GM12878 (cell line): ENCODE results near the gene THAP4. TPM values are rescaled to one million over a fixed set of nuclear protein-coding genes. Genes with fewer than 3 reads are reported as not detected.

Experiments
- ATAC-seq: fragments of 200-7000 bp; cut with Tn5 transposase; 3 replicates; pipeline ENCODE4 v1.9.1; 2020; ENCODE audit warnings: mild to moderate bottlenecking, moderate library complexity
- BruUV-seq: library from RNA; stranded (reverse); fragments of 400-500 nt; replicated peaks from 2 replicates; lab custom pipeline; 2021; lab: Mats Ljungman, UMichigan
- CTCF ChIA-PET: fragments of 300-600 bp; sonication (Branson Sonifier 250); formaldehyde crosslinking; extraction: SDS; loops from one replicate; lab custom pipeline; 2021; ENCODE audit warnings: inconsistent platforms; lab: Yijun Ruan, JAX
- POLR2A ChIA-PET: fragments of 350-600 bp; formaldehyde crosslinking; extraction: SDS; loops from one replicate; lab custom pipeline; 2021; ENCODE audit warnings: inconsistent platforms; lab: Charles Lee
- RAD21 ChIA-PET: fragments of 300-600 bp; sonication (Branson Sonifier 250); formaldehyde crosslinking; loops from one replicate; lab custom pipeline; 2023; ENCODE audit warnings: antibody characterized with exemption; ENCODE audit not compliant: unreplicated experiment; lab: Charles Lee
- SMC1A ChIA-PET: fragments of 300-600 bp; sonication (Branson Sonifier 250); formaldehyde crosslinking; loops from one replicate; lab custom pipeline; 2023; ENCODE audit not compliant: unreplicated experiment, uncharacterized antibody; lab: Charles Lee
- DNase-seq: peaks from one replicate; pipeline ENCODE4 v3.0.0-alpha.2; 2011; ENCODE audit warnings: low read depth, low spot score
- FAIRE-seq: peaks from 3 replicates; lab custom pipeline; 2011; peaks lifted over from hg19 to GRCh38; lab: Jason Lieb, UNC
- H2AFZ ChIP-seq: 2 replicates; pipeline ENCODE4 v1.6.0; 2011; ENCODE audit warnings: low read depth, low read length, control low read depth; ENCODE audit not compliant: control insufficient read depth
- H3K27ac ChIP-seq: 2 replicates; pipeline ENCODE4 v1.5.1; 2011; ENCODE audit warnings: control low read depth; ENCODE audit not compliant: control insufficient read depth, insufficient read depth
- H3K27me3 ChIP-seq, 2 experiments: replicated peaks in 1 of 2; 2 replicates each; pipeline versions ENCODE4 v1.6.0 to v1.6.1; 2011; ENCODE audit warnings: low read length in 1 of 2; ENCODE audit not compliant: control insufficient read depth in 2 of 2, insufficient read depth in 2 of 2
- H3K36me3 ChIP-seq, 2 experiments: 2 replicates each; pipeline ENCODE4 v1.5.1; 2011; ENCODE audit warnings: low read length in 1 of 2; ENCODE audit not compliant: control insufficient read depth in 2 of 2, insufficient read depth in 2 of 2
- H3K4me1 ChIP-seq: 2 replicates; pipeline ENCODE4 v1.6.1; 2011; ENCODE audit warnings: mild to moderate bottlenecking, low read length, moderate library complexity, mixed read lengths; ENCODE audit not compliant: control insufficient read depth, insufficient read depth
- H3K4me2 ChIP-seq: 2 replicates; pipeline ENCODE4 v1.6.0; 2011; ENCODE audit warnings: control low read depth; ENCODE audit not compliant: control insufficient read depth, insufficient read depth
- H3K4me3 ChIP-seq: fragments of 200-600 bp; sonication (generic); 2 replicates; pipeline ENCODE4 v1.5.1; 2016
- H3K79me2 ChIP-seq: 2 replicates; pipeline ENCODE4 v1.6.0; 2011; ENCODE audit warnings: low read length; ENCODE audit not compliant: control insufficient read depth, insufficient read depth
- H3K9ac ChIP-seq: 2 replicates; pipeline ENCODE4 v1.8.0; 2011; ENCODE audit warnings: low read length, control low read depth, mixed read lengths; ENCODE audit not compliant: control insufficient read depth, insufficient read depth
- H3K9me3 ChIP-seq: replicated peaks from 3 replicates; pipeline ENCODE4 v1.5.1; 2011; ENCODE audit warnings: mild to moderate bottlenecking, low read length; ENCODE audit not compliant: control insufficient read depth, insufficient read depth
- H4K20me1 ChIP-seq: 2 replicates; pipeline ENCODE4 v1.6.0; 2011; ENCODE audit not compliant: control insufficient read depth, insufficient read depth
- BMI1 ChIP-seq: fragments of 450-650 bp; IDR thresholded peaks from 2 replicates; pipeline ENCODE4 v1.6.1; 2016; ENCODE audit warnings: mild to moderate bottlenecking, moderate library complexity, borderline replicate concordance
- ESRRA ChIP-seq: IDR thresholded peaks from 2 replicates; pipeline ENCODE4 v1.6.1; 2012; ENCODE audit warnings: mild to moderate bottlenecking, low read length, improper control_type of control experiment
- FOXK2 ChIP-seq: fragments of 450-650 bp; IDR thresholded peaks from 2 replicates; pipeline ENCODE4 v1.6.1; 2017; ENCODE audit warnings: mild to moderate bottlenecking, moderate library complexity
- HCFC1 ChIP-seq: fragments of 150-350 bp; IDR thresholded peaks from 2 replicates; pipeline ENCODE4 v1.6.1; 2014; ENCODE audit warnings: low read length
- HDAC6 ChIP-seq: fragments of 200-600 bp; sonication (generic); IDR thresholded peaks from one replicate; pipeline ENCODE4 v1.8.0; 2017; ENCODE audit warnings: antibody characterized with exemption; ENCODE audit not compliant: unreplicated experiment
- JUNB ChIP-seq: IDR thresholded peaks from 2 replicates; pipeline ENCODE4 v1.6.1; 2016; ENCODE audit warnings: antibody characterized with exemption, mild to moderate bottlenecking
- MTA2 ChIP-seq: fragments of 450-650 bp; IDR thresholded peaks from 2 replicates; pipeline ENCODE4 v1.6.1; 2016; ENCODE audit warnings: low read depth, mild to moderate bottlenecking, moderate library complexity
- RAD21 ChIP-seq: IDR thresholded peaks from 2 replicates; pipeline ENCODE4 v1.6.1; 2011; ENCODE audit warnings: mild to moderate bottlenecking, low read depth, low read length, moderate library complexity; ENCODE audit not compliant: insufficient read depth
- RAD51 ChIP-seq: fragments of 450-650 bp; IDR thresholded peaks from 2 replicates; pipeline ENCODE4 v1.6.1; 2016; ENCODE audit warnings: moderate library complexity, mild to moderate bottlenecking, inconsistent platforms
- SIX5 ChIP-seq: IDR thresholded peaks from 2 replicates; pipeline ENCODE4 v1.6.1; 2011; ENCODE audit warnings: mild to moderate bottlenecking, low read depth, low read length, moderate library complexity; ENCODE audit not compliant: severe bottlenecking
- STAT3 ChIP-seq: IDR thresholded peaks from 2 replicates; pipeline ENCODE4 v1.6.1; 2011; ENCODE audit warnings: low read depth, low read length, improper control_type of control experiment
- ZNF207 ChIP-seq: fragments of 450-650 bp; IDR thresholded peaks from 2 replicates; pipeline ENCODE4 v1.6.1; 2014; ENCODE audit warnings: antibody characterized with exemption, mild to moderate bottlenecking, borderline replicate concordance
- ZSCAN29 ChIP-seq: fragments of 450-650 bp; IDR thresholded peaks from 2 replicates; pipeline ENCODE4 v1.6.1; 2017; ENCODE audit warnings: mild to moderate bottlenecking, moderate library complexity
- WGBS: methylation state at CpG from one replicate; pipeline ENCODE4 v1.1.6; 2016; ENCODE audit warnings: low lambda C conversion rate; ENCODE audit not compliant: insufficient replicate concordance, insufficient coverage; ENCODE audit errors: missing lambda C conversion rate; 5-methylcytosine and 5-hydroxymethylcytosine counted together
- in situ Hi-C: fragments of 300-500 bp; cut with MboI; formaldehyde crosslinking; loops from 9 replicates; pipeline ENCODE4 v1.14.3; 2018; ENCODE audit warnings: mixed read lengths
- intact Hi-C: fragments of 100-400 bp; cut with micrococcal nuclease; formaldehyde crosslinking; loops from one replicate; pipeline ENCODE4 v1.14.2; 2022; ENCODE audit not compliant: unreplicated experiment
- polyA plus RNA-seq, 11 experiments: library from polyadenylated mRNA; depleted of rRNA in 4 of 11; unstranded in 6 of 11; stranded (reverse) in 5 of 11; fragments of >200 nt; fragmentation: Nextera tagmentation in 4 of 11; fragmentation: Illumina TruSeq in 1 of 11; extraction: Ambion mirVana in 4 of 11; extraction: Trizol in 1 of 11; gene quantifications; 1 replicate in 1 of 11; 2 replicates in 10 of 11; pipeline versions ENCODE4 v1.2.1 to v1.2.3, GENCODE V29; 2011 to 2016; ENCODE audit warnings: inconsistent platforms in 2 of 11, missing spikeins in 2 of 11, low read depth in 1 of 11
- total RNA-seq, 4 experiments: library from RNA; depleted of rRNA in 3 of 4; stranded (reverse); fragments of >200 nt in 3 of 4; fragmentation: Illumina TruSeq in 1 of 4; extraction: Trizol in 1 of 4; gene quantifications; 2 replicates each; pipeline versions ENCODE4 v1.2.1 to v1.2.3, GENCODE V29; 2013 to 2021

The THAP4 gene
- total and polyA plus RNA-seq, 10 of the 15 experiments (the other 5 are each of a cell fraction or from before 2014, with no cell fraction given): 12.9 to 67.7 (median 44.5) TPM

- SMC1A ChIA-PET: no interaction called here
- no TSS peak for BruUV-seq
- no peak overlapping the region for H3K9ac ChIP-seq
- H3K4me3 ChIP-seq: no peak overlapping the region
- intact Hi-C loops (no loop called here), in situ Hi-C loops (no loop called here)
- FAIRE-seq: no peak
- CTCF ChIA-PET: interaction anchor here (0.8 kb wide), 1 partner anchor 234 kb away, joined by 3 read pairs; no protein-coding TSS in a partner anchor
- TF ChIP-seq RAD51 (no peak), ZNF207 (no peak), FOXK2 (no peak), JUNB (no peak), BMI1 (no peak), HCFC1 (no peak), MTA2 (no peak), SIX5 (no peak), HDAC6 (no peak), STAT3 (no peak), ESRRA (no peak), RAD21 (no peak), ZSCAN29 (no peak)
- H3K9me3 ChIP-seq: no peaks in the 10 kb centered on the region
- H4K20me1 ChIP-seq: no peaks in the 10 kb centered on the region; the same call in 1 of the 2 replicates
- H3K27me3 ChIP-seq: no peaks in the 10 kb centered on the region
- H3K27ac ChIP-seq: no peak overlapping the region
- H2AFZ ChIP-seq: no peak overlapping the region
- H3K4me1 ChIP-seq: no peaks in the 10 kb centered on the region
- RAD21 ChIA-PET: interaction anchor here (0.5 kb wide), 1 partner anchor 13 kb away, joined by 3 read pairs; no protein-coding TSS in a partner anchor
- H3K4me2 ChIP-seq: no peak overlapping the region
- POLR2A ChIA-PET: no interaction called here
- peaks cover 2 to 5% of the 10 kb centered on the region in 2 experiments; a peak in 1 of 4 replicates for H3K36me3 ChIP-seq
- ATAC-seq: no peak
- no peak for DNase-seq
- H3K79me2 ChIP-seq: peaks cover 37% of the 10 kb centered on the region
- WGBS: 91% methylated on average over 26 of the region's 26 CpGs
Measured at GRCh38 chr2:241645056-241645914, 8.3 kb upstream of the THAP4 start.
